ENCODE data around the gene MAPRE2. TPM values are rescaled to one million over a fixed set of nuclear protein-coding genes. Genes with fewer than 3 reads are reported as not detected.

Gene MAPRE2
- polyA plus RNA-seq, 1 donor from 2014 or later, result 58.9 TPM

GRCh38 chr18:35157181-35157580 lies 116.0 kb downstream of the MAPRE2 start:
- H3F3A ChIP-seq (ENCODE audit: insufficient read depth, low read length, poor library complexity, severe bottlenecking), result no peaks in the 10 kb centered on the region
- H3K9ac ChIP-seq (ENCODE audit: low read length), result no peak overlapping the region
- no peaks in the 10 kb centered on the region for H3K9me3 ChIP-seq (ENCODE audit: low read length)
- no peak overlapping the region for H3K4me2 ChIP-seq (ENCODE audit: low read length)
- H2AFZ ChIP-seq (ENCODE audit: low read depth, low read length), result no peak overlapping the region
- no peaks in the 10 kb centered on the region for H4K20me1 ChIP-seq (ENCODE audit: insufficient read depth)
- H3K9me2 ChIP-seq (ENCODE audit: insufficient read depth, low read length), result no peaks in the 10 kb centered on the region
- H3K36me3 ChIP-seq (ENCODE audit: insufficient read depth, low read length), result no peaks in the 10 kb centered on the region
- no peak overlapping the region for H3K27ac ChIP-seq (ENCODE audit: low read length)
- no peak overlapping the region for H3K4me3 ChIP-seq (ENCODE audit: low read length)
- no peaks in the 10 kb centered on the region for H3K79me2 ChIP-seq (replicated peaks; ENCODE audit: insufficient read depth, low read length)
- TF ChIP-seq MXI1 (conservative IDR thresholded peaks at IDR 0.05; ENCODE audit: poor library complexity, severe bottlenecking) (no peak), REST (IDR thresholded peaks at IDR 0.05; ENCODE audit: borderline replicate concordance) (no peak), EP300 (conservative IDR thresholded peaks at IDR 0.05; ENCODE audit: poor library complexity, severe bottlenecking) (no peak), POLR2AphosphoS5 (IDR thresholded peaks at IDR 0.05) (no peak), CTCF (IDR thresholded peaks at IDR 0.05; ENCODE audit: poor library complexity, severe bottlenecking) (no peak), TAF1 (IDR thresholded peaks at IDR 0.05; ENCODE audit: low read depth) (no peak), EZH2 (IDR thresholded peaks at IDR 0.05; ENCODE audit: borderline replicate concordance, insufficient read depth, low read length, poor library complexity, severe bottlenecking) (no peak), RAD21 (conservative IDR thresholded peaks at IDR 0.05) (no peak), SMC3 (conservative IDR thresholded peaks at IDR 0.05; ENCODE audit: poor library complexity) (no peak)
- no peaks in the 10 kb centered on the region for H3K27me3 ChIP-seq (ENCODE audit: insufficient read depth, low read depth, low read length)

- H3K79me2 ChIP-seq (replicated peaks; ENCODE audit: insufficient read depth, low read length), result no peaks in the 10 kb centered on the region
Measured at GRCh38 chr18:35158728-35159450, 117.7 kb downstream of the MAPRE2 start.

More at GRCh38 chr18:35158728-35159450, 117.7 kb downstream of the MAPRE2 start:
- no peak for TF ChIP-seq RAD21 (conservative IDR thresholded peaks at IDR 0.05)
- TF ChIP-seq REST (IDR thresholded peaks at IDR 0.05; ENCODE audit: borderline replicate concordance), result no peak
- TF ChIP-seq SMC3 (conservative IDR thresholded peaks at IDR 0.05; ENCODE audit: poor library complexity), result no peak
- TF ChIP-seq CTCF (IDR thresholded peaks at IDR 0.05; ENCODE audit: poor library complexity, severe bottlenecking), result no peak
- TF ChIP-seq EZH2 (IDR thresholded peaks at IDR 0.05; ENCODE audit: borderline replicate concordance, insufficient read depth, low read length, poor library complexity, severe bottlenecking), result no peak
- TF ChIP-seq MXI1 (conservative IDR thresholded peaks at IDR 0.05; ENCODE audit: poor library complexity, severe bottlenecking), result no peak
- TF ChIP-seq EP300 (conservative IDR thresholded peaks at IDR 0.05; ENCODE audit: poor library complexity, severe bottlenecking), result no peak
- no peak for TF ChIP-seq TAF1 (IDR thresholded peaks at IDR 0.05; ENCODE audit: low read depth)
- no peak for TF ChIP-seq POLR2AphosphoS5 (IDR thresholded peaks at IDR 0.05)
- H3K9me2 ChIP-seq (ENCODE audit: insufficient read depth, low read length), result no peaks in the 10 kb centered on the region
- no peak overlapping the region for H2AFZ ChIP-seq (ENCODE audit: low read depth, low read length)
- H3K36me3 ChIP-seq (ENCODE audit: insufficient read depth, low read length), result no peaks in the 10 kb centered on the region
- H3K9ac ChIP-seq (ENCODE audit: low read length), result no peak overlapping the region
- H3F3A ChIP-seq (ENCODE audit: insufficient read depth, low read length, poor library complexity, severe bottlenecking), result no peaks in the 10 kb centered on the region
- H3K9me3 ChIP-seq (ENCODE audit: low read length), result no peaks in the 10 kb centered on the region
- no peak overlapping the region for H3K4me3 ChIP-seq (ENCODE audit: low read length)
- H3K27me3 ChIP-seq (ENCODE audit: insufficient read depth, low read depth, low read length), result no peaks in the 10 kb centered on the region
- H3K4me2 ChIP-seq (ENCODE audit: low read length), result no peak overlapping the region
- H3K27ac ChIP-seq (ENCODE audit: low read length), result no peak overlapping the region
- H4K20me1 ChIP-seq (ENCODE audit: insufficient read depth), result no peaks in the 10 kb centered on the region
